ENCODE results near the gene A1BG.

DNA sequence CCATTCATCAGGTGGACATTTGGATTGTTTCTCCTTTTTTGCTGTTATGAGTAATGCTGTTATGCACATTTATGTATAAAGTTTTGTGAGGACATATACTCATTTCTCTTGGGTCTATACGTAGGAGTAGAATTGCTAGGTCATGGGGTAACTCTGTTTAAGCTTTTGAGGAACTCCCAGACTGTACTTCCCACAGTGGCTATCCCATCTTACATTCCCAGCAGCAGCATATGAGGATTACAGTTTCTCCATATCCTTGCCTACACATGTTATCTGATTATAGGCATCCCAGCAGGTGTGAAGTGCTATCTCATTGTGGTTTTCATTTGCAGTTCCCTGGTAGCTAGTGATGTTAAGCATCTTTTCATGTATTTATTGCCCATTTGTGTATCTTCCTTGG lies 20.6 kb downstream of the A1BG start:
- TF ChIP-seq ZNF433 (tag by site-specific recombination; IDR thresholded peaks at IDR 0.05; ENCODE audit: low read depth) = no peak
- TF ChIP-seq, protein P1, sequence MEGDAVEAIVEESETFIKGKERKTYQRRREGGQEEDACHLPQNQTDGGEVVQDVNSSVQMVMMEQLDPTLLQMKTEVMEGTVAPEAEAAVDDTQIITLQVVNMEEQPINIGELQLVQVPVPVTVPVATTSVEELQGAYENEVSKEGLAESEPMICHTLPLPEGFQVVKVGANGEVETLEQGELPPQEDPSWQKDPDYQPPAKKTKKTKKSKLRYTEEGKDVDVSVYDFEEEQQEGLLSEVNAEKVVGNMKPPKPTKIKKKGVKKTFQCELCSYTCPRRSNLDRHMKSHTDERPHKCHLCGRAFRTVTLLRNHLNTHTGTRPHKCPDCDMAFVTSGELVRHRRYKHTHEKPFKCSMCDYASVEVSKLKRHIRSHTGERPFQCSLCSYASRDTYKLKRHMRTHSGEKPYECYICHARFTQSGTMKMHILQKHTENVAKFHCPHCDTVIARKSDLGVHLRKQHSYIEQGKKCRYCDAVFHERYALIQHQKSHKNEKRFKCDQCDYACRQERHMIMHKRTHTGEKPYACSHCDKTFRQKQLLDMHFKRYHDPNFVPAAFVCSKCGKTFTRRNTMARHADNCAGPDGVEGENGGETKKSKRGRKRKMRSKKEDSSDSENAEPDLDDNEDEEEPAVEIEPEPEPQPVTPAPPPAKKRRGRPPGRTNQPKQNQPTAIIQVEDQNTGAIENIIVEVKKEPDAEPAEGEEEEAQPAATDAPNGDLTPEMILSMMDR (tag by site-specific recombination; IDR thresholded peaks at IDR 0.05) = no peak

All from HEK293 (cell line).